GM21786 (cell line): Measurements from ENCODE around the gene KCNA5.

Source experiments
- ATAC-seq: cut with Tn5 transposase; IDR thresholded peaks from one replicate; pipeline ENCODE4 v1.9.1; 2021; ENCODE audit not compliant: unreplicated experiment

Gene KCNA5

DNA sequence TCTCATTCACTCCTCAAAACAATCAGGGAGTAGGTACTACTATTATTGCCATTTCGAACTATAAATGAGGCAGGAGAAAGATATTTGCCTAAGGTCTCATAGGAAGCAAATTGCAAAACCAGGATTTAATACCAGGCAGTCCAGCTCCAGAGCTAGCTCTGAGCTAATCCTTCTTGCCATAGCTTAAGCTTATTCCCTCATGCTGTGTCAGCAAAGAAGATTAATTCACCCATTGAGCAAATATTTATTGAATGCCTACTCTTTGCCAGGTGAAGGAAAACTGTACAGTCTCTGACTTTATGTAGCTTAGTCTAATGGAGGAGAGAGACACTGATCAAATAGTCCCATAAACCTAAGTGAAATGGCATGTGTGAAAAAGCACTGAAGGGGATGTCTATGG lies 19.5 kb downstream of the KCNA5 start:
- no peak for ATAC-seq

DNA sequence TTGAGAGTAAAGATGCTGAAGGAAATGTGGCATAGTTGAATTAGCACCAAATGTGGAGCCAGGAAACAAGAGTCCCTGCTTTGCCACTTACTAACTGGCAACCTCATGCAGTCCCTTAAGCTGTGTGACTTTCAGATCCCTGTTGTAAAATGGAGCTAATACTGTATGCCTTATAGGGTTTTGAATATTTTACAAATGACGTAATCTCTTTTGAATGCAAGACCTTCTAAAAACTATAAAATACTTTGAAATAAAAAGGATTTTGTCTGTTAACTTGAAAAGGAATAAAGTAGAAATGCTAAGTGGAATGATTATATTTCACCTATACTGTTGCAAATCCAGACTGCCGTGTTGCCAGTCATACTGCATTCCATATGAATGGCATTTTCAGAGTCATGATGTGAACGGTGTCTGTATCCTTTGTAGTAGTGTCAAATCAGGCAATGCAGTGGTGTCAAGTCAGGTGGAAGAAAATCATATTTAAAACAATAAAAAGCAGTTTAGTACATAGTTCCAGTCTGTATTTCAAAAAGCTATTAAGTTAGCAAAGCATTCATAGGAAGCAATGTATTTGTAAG lies 21.3 kb downstream of the KCNA5 start:
- no peak for ATAC-seq

GRCh38 chr12:5066251-5066650 lies 22.6 kb downstream of the KCNA5 start:
- no peak for ATAC-seq

DNA sequence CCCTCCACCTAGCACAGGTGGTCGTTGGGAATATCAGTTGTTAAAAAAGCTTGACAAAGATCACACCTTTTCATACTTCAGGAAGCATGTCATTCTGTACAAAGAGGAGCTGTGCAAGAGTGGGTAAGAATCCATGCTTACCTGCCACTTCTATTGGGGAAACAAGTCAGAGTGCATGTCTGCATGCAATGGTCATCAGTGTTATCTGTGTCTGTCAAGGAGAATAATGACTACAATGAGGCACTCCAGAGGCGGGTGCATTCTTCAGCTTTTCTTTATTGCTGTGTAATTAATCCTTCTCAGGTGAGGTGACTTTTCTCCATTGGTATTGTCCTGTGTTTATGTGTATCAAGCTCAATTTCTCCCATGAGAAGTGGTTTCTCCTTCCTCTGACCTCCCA lies 24.4 kb downstream of the KCNA5 start:
- no peak for ATAC-seq

DNA sequence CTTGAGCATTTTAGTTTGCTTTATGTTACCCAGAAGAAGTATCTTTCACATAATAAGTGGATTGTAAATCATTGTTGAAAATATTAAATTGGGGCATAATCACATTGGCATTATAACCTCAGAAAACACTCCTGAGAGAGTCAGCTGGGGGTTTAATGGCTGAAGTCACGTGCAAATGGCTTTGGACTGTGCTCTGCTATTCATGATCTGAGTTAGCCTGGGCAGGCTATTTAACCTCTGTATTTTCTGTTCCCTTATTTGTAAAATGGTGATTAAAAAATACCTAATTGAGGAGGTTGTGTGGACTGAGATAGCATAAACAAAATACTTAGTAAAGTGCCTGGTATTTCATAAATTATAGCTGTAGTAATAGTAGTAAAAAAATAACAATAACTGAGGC lies 24.9 kb downstream of the KCNA5 start:
- no peak for ATAC-seq

DNA sequence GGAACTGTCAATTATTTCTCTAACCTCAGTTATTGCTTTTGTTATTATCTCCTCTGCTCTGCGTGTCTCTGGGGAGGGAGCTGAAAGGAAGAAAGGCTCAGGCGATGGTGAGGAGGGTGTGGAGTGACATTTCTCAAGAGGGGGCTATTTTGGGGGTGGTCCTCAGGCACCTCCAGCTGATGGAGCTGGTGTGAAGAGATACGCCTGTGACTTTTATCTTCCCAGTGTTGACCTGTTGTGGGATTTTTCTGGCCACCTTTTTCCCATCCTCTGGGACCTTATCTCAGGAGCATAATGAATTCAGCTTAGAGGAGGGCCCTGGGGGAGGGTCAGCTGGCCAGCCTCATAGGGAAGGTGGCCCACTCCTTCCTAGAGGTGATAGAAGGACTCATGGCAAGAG lies 26.4 kb downstream of the KCNA5 start:
- ATAC-seq: no peak

- ATAC-seq: no peak
Observed at GRCh38 chr12:5071496-5071895, 27.8 kb downstream of the KCNA5 start.

GRCh38 chr12:5072311-5072710 lies 28.6 kb downstream of the KCNA5 start:
- no peak for ATAC-seq

GRCh38 chr12:5073054-5073453 lies 29.4 kb downstream of the KCNA5 start:
- ATAC-seq: no peak

DNA sequence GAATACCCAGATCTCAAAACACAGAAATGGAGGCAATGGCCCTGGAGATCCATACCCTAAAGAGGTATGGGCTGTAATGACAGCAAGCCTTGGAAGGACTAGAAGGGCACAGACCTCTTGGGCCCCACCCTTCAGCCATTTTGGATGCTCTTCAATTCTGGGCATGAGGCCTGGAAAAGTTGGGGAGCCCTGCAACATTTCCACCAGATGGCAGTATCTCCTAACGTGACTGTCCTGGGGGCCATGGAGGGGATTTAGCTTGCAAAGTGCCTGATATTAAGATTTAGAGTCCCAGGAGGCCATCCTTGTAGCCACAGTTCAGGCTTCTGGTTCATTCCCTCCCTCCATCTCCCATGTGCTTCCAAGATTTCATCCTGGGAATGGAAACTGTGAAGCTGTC lies 30.2 kb downstream of the KCNA5 start:
- ATAC-seq: no peak

DNA sequence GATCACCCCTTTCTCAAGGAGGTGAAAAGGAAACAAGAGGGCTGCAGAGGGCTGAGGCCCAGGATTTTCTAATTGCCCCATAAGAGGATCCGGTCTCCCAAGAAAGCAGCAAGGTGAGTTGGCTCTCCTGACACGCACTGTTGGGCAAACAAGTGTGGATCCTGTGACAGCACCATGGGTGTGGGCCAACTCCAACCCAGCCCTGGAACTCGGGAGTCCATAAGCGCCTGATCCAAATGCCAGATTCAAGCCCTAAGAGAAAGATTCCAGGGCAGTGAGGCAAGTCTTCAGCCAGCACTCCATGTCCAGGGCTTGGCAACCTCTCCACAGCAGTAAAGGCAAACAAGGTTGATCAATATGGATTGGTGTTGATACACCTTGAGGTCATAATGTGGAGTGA lies 33.1 kb downstream of the KCNA5 start:
- no peak for ATAC-seq

DNA sequence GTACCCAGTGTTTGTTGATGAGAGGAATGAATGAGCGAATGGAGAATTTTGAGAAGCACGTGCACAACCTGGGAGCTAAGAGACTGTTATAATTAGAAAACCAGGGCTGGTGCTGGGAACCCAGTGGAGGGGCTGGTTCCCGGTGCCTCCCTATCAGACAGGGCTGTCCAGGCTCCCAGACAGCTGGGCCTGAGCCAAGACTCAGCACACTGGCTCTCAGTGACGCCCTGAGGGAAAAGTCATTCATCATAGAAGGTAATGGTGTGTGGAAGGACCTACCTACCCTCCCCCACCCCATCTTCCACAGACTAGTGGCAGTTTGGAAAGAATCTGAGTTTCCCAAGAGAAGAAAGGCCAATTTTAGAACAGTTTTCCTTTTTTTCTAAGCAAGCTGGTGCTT lies 34.7 kb downstream of the KCNA5 start:
- no peak for ATAC-seq

DNA sequence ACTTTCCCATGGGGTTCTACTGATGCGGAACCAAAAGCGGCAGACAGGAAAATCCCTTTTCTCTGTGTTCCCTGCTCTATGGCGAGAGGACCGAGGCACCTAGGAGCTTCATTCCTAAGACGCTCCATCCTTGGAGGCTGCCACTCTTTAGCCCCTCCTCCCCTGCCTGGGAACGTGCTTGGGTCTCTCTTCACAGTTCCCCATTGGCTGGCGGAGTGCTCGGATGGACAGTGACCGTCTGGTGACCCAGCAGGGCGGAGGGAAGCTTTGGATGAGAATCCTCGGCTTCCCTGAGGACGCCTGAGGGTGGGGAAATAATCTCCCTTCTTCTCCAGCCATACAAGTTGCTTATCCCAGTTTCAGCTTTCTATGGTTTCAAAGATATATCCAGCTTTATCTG lies 37.3 kb downstream of the KCNA5 start:
- no peak for ATAC-seq

GRCh38 chr12:5083955-5084849 lies 40.5 kb downstream of the KCNA5 start:
- no peak for ATAC-seq

DNA sequence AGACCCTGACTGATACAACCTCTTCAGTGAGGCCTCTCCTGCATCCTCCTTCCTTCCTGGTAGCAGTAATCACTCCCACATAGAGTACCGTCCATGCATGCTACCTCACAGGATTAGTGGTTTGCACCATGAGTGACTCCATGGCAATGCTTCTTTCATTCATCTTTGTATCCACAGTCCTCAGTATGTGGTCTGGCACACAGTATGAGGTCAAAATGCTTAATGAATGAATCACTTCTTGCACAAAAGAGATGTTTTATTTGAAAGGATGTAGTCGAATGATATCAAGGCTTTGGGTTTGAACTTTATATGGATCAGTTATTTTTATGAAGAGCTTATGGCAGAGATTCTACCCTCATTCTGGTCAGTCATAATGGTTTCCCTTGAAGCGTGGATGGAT lies 42.2 kb downstream of the KCNA5 start:
- ATAC-seq: no peak

DNA sequence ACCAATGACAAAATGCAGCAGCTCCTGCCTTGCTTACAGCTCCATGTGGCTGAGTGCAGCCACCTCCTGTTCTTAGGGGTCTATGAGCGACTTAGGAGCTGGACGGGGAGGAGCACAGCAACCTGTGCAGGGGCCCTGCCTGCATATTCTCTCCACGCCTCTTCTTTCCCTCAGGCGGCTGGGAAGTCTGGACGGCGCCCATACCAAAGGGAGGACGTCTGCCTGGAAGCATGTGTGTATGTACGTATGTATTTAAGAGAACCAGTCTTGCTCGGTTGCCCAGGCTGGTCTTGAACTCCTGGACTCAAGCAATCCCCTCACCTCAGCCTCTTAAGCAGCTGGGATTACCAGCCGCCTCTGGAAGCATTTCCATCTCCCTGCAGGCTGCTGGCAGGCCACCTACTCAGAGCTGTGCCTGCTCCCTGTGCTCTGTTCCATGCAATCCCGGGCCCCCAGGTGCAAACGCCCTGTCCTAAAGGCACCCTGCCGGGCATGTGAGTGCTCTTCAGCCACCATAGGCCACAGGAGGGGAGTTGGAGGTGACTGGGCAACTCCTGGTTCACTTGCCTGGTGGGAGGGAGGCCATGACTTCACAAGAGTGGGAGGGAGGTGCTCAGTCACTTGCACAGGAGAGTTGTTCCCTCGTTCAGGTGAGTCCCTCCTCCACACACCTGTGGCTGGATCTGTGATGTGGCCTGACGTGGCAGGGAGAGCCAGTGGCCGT lies 44.3 kb downstream of the KCNA5 start:
- no peak for ATAC-seq

DNA sequence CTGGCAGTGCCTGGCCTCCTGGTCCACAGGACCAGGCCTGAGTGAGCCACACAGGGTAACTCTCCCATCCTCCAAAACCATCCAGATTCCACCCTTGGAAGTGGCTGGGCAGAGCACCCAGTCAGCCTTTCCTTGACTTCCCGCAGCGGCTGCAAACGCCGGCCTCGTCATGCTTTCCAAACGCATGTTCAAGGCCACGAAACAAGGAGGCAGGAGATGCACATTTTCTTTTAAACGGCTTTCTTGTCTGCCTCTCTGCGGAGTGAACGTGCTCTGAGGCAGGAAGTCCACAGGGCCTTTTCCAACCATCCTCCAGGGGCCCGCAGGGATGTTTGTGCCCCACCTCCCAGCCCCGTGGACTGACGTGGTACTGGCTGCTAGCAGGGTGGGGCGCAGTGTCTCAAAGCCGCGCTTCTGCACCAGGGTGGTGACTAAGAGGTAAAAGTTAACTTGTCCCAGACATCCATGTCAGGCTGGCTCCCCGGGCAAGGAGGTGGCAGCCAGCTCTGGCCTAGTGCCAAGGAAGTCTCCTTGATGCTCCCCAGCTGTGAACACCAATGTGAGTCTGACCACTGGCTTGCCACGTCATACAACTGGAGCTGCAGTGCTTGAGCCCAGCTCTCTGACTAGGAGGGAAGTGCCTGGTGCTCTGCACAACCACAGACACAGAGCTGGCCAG lies 45.0 kb downstream of the KCNA5 start:
- ATAC-seq: no peak

- no peak for ATAC-seq
Observed at GRCh38 chr12:5094551-5094950, 50.9 kb downstream of the KCNA5 start.

GRCh38 chr12:5094986-5095385 lies 51.3 kb downstream of the KCNA5 start:
- no peak for ATAC-seq
